ENCODE results near the gene GLRA3.
"Not testable (repeated sequence)": the region's sequence is repeated elsewhere in the genome, so short reads cannot be mapped to it uniquely, and the experiment has no call there.

Gene GLRA3

DNA sequence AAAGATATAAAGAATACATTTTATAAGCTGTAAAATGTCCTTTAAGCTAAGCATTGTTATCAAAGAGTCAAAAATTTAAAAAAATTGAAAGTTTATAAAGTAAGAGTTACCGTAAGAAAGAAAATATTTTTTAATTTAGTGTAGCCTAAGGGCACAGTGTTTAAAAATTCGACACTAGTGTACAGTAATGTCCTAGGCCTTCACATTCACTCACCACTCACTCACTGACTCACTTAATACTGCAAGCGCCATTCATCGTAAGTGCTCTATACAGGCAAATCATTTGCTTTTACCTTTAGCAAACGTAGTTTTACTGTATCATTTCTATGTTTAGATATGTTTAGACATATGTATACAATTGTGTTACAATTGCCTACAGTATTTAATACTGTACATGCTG is 20.2 kb downstream of the GLRA3 start:
- DNase-seq: no peak

GRCh38 chr4:174808119-174808518 is 20.9 kb downstream of the GLRA3 start:
- no peak for DNase-seq

GRCh38 chr4:174805746-174806145 is 23.3 kb downstream of the GLRA3 start:
- DNase-seq: no peak

DNA sequence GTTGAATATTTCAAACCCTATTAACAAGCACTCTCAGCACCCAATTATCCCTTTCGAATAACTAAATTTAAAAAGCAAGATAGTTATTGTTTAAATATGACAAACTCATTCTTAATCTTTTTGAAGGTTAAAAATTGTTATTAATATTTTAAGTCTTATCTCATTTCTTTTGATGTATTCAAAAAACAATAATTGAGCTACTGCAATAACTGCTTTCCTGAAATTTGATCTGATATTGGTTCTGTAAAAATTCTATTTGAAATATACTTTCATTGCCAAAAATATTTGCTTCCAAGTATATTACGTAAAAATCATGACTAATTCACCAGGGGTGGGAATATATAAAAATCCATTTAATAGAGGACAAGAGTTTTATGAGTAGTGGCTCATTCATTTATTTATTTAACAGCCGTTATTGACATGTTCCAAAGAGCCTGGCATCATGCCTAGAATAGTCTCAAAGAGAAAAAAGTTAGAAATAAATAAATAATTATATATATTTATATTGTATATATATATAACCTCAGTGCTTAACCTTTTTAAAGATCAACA is 34.4 kb downstream of the GLRA3 start:
- peak; percentile 79 for DNase-seq

GRCh38 chr4:174789657-174790056 is 39.4 kb downstream of the GLRA3 start:
- DNase-seq: no peak

- not testable (repeated sequence) for DNase-seq
Observed at GRCh38 chr4:174778274-174778986, 50.6 kb downstream of the GLRA3 start.

DNA sequence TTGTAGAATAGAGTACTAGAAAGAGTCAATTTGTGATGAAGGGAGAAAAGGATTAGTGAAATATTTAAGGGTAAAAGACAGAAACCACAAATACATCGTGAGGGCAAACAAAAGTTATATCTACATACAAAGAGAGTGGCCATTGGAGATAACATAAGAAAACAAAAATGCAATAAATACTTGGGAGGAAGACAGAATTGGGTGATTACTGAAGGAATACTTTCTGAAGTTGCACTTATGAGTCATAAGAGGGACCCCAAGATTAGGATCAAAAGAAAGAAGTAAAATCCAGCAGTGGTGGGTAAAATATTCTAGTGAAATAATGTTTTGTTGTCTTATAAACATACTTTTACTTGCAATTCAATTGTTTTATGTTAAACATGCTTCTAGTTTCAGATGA is 53.7 kb downstream of the GLRA3 start:
- no peak for DNase-seq

DNA sequence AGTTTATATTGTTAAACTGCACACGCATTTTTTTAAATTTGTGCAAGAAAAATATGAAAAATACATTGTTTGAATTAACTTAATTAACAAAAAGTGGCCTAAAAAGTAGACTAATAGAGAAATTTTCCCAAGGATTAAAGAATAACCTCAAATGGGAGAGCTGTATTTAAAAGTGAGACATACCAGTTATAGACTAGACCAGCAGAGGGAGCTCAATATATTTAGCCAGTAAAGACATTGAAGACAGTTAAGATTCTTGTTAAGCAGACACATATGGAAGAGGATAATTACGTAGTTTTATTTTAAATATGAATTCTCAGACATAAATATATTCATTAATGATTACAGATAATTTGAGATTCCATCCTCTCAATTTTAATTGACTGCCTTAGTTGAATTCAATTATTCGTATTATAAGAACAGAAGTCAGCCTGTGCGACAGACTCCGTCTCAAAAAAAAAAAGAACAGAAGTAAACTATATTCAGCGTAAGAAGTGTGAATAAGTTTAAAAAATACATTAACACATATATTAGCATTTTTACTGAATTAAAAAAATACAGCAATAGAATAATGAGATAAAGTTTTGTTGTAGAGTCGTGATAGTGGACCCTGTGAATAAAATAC is 64.8 kb downstream of the GLRA3 start:
- peak; percentile 20 for DNase-seq

GRCh38 chr4:174763454-174764104 is 65.5 kb downstream of the GLRA3 start:
- DNase-seq: no peak

DNA sequence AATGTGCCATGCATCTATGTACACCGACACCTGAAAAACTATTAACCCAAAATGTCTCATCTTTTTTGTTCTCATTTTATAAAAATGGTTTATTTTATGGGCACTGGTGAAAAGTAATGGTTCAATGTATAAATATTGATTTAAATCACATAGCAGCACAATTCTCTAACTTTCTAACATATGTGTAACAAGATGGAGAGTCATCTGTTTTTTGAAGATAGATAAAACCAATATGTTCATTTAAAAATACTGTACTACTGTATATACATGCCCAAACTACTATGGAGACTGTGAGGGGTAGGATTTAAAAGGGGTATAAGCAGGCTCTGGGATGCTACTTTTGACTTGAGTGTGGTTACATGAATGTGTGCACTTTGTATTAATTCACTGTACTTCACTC is 67.6 kb downstream of the GLRA3 start:
- no peak for DNase-seq

GRCh38 chr4:174757736-174758135 is 71.3 kb downstream of the GLRA3 start:
- DNase-seq: no peak

- DNase-seq: no peak
Observed at GRCh38 chr4:174753021-174753420, 76.0 kb downstream of the GLRA3 start.

DNA sequence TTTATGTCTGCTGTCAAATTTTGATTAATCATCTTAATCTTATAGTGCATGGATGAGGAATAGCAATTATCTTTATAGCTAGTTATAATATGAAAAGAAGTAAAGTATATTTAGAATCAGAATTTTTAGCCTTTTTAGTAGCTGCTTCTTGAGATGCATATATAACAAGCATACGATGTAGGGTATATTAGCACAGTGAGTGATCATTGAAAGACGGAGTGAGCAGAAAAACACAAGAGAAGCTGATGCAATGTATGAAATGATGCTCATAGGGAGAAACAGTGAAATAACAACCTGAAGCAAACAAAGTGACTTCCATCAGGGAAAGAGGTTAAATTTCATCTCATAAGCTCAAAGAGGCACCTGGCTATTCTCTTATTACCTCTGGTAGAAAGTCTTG is 77.0 kb downstream of the GLRA3 start:
- no peak for DNase-seq

- DNase-seq: no peak
Observed at GRCh38 chr4:174749091-174749490, 80.0 kb downstream of the GLRA3 start.

DNA sequence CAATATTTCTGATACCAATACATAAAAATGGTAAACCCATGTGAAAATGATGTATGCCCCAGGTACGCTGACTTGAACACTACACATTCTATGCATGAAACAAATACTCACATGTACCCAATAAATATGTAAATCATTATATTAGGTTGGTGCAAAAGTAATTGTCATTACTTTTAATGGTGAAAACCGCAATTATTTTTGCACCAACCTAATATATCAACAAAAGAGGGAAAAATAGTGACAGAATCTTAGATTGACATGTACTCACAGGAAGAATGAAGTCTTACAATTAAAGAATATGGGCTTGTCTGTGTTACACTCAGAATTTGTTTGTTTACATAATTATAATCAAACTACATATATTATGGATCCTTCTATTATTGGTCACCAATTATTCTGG is 82.3 kb downstream of the GLRA3 start:
- DNase-seq: no peak

DNA sequence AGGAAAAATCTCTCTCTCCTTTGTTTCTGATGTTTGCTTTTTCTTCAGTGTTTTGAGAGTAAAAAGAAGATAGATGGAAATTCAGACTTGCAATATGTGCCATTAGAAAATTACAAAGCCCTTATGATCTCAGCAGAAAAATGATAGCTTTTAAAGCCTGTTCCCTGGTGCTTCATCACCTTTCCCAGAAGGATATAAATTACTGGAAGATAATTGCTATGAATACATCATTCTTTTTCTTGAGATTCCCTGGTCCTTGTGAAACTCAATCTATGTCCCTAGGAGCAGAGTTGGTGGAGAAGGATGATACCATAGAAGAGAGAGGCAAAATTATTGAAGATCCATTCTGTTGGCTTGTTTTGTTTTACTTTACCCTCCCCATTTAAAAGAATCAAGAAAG is 86.5 kb downstream of the GLRA3 start:
- DNase-seq: no peak

DNA sequence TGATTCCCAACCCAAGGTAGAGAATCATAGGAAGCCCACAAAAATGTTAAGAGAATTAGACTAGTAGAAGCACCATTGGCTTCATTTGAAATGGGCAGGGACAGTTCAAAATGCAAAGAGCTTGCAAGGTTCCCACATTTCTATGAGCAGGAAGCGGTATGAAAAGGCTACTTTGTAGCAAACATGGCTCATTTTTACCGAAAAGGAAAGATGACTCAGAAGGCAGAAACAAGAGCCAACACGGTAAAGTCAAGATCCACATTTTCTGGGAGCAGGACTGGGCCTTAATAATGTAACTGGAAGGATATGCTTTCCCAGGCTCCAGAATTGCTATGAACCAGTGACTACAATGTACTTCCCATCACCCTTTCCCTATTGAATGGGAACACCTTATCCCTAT is 89.5 kb downstream of the GLRA3 start:
- no peak for DNase-seq

DNA sequence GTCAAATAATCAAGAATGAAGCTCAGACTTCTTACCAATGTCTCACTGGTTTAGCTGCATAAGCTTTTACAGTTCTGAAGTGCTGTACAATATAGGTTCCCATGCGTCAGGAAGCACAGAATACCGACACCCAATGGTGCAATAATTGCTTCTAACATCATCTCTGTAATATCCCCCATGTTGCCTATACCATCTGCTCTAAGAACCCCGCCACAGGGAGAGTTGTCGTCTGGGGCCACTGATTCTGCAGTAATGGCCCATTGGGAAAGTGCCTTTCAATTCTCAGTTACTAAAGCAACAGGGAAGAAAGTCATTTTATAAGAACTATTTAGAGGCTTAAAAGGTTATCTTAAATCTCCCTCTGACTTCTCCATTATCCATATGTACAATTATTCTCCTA is 94.9 kb downstream of the GLRA3 start:
- DNase-seq: no peak

GRCh38 chr4:174717828-174718227 is 111.2 kb downstream of the GLRA3 start:
- DNase-seq: no peak

- DNase-seq: no peak
Observed at GRCh38 chr4:174716986-174717770, 111.9 kb downstream of the GLRA3 start.

- peak; percentile 4 for DNase-seq
Observed at GRCh38 chr4:174714393-174715211, 114.4 kb downstream of the GLRA3 start.

DNA sequence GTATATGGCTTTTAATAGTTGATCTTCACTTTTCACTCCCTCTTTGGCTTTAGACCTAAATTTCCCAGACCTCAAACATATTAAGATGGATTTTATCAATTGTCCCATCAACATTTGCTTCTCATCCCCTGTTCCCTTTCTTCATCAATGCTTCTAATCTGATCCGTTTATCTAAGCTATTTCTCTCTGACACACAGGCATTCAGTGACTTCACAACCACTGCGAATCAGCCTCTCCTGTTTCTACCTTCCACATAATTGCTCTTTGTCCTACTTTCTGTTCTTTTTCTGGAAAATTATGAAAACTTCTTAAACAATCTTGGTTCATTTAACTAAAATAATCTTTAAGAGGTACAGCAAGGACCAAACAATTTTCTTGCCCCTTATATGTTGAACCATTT is 115.2 kb downstream of the GLRA3 start:
- DNase-seq: no peak

All from DMS153 (cell line).